ENCODE measurements around the gene SGCD. TPM values are rescaled to one million over a fixed set of nuclear protein-coding genes. Genes with fewer than 3 reads are reported as not detected.

SGCD gene
- polyA plus RNA-seq, 1 of the 3 experiments (the other 2 are of a cell fraction), result 0.87 TPM

DNA sequence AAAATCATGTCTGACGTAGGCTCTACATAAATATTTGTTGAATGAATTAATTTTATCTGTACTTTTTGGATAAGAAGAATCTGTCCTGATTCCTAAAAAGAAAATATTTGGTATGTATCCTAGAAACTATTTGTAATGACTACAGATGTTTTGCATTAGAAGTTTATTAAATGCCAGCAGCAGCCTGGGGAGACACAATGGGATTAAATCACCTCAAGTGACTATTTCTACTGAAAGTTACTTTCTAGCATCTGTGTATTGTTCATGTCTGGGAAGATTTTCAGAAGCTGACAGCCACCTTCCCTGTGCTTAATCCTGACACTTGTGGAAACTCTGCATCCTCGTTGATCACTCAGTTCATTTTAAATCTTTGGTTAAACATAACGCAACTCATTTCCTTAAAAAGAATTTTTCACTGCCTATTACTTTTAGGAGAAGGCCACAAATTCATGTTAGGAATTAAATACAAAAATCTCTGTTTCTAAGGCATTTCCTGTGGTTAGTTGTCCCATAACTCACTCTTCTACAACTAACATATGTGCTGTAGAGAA is 313.8 kb downstream of the SGCD start:
- H3K9me3 ChIP-seq, result no peaks in the 10 kb centered on the region
- H3K36me3 ChIP-seq (replicated peaks in 1 of 2; ENCODE audit: control insufficient read depth in 1 of 2, insufficient read depth in 2 of 2, low read length in 1 of 2), result no peaks in the 10 kb centered on the region
- H4K20me1 ChIP-seq (ENCODE audit: insufficient read depth), result no peaks in the 10 kb centered on the region
- H3K27ac ChIP-seq (ENCODE audit: low read depth in 2 of 2, low read length in 1 of 2), result no peak overlapping the region; a peak in 1 of 4 replicates
- no peak overlapping the region for H3K9ac ChIP-seq
- H3K4me1 ChIP-seq (ENCODE audit: control insufficient read depth in 1 of 2, insufficient read depth in 2 of 2, low read depth in 1 of 2, low read length in 1 of 2), result no peaks in the 10 kb centered on the region; a peak in 1 of 4 replicates
- ChIA-PET CTCF (no interaction called here), POLR2A (no interaction called here)
- no peaks in the 10 kb centered on the region for H3K9me2 ChIP-seq
- no peaks in the 10 kb centered on the region for H3K27me3 ChIP-seq (ENCODE audit: insufficient read depth)
- no peak overlapping the region for H2AFZ ChIP-seq (ENCODE audit: low read depth)
- TF ChIP-seq ELF1 (IDR thresholded peaks at IDR 0.05) (no peak), CHD2 (IDR thresholded peaks at IDR 0.05; ENCODE audit: low read length, partially characterized antibody) (no peak), POLR2AphosphoS5 (IDR thresholded peaks at IDR 0.05; ENCODE audit: low read depth, low read length) (no peak), YY1 (IDR thresholded peaks at IDR 0.05; ENCODE audit: low read depth) (no peak)
- TF ChIP-seq, protein P1, sequence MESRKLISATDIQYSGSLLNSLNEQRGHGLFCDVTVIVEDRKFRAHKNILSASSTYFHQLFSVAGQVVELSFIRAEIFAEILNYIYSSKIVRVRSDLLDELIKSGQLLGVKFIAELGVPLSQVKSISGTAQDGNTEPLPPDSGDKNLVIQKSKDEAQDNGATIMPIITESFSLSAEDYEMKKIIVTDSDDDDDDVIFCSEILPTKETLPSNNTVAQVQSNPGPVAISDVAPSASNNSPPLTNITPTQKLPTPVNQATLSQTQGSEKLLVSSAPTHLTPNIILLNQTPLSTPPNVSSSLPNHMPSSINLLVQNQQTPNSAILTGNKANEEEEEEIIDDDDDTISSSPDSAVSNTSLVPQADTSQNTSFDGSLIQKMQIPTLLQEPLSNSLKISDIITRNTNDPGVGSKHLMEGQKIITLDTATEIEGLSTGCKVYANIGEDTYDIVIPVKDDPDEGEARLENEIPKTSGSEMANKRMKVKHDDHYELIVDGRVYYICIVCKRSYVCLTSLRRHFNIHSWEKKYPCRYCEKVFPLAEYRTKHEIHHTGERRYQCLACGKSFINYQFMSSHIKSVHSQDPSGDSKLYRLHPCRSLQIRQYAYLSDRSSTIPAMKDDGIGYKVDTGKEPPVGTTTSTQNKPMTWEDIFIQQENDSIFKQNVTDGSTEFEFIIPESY (IDR thresholded peaks at IDR 0.05; ENCODE audit: borderline replicate concordance, low read depth), result no peak
- TF ChIP-seq, protein P2, sequence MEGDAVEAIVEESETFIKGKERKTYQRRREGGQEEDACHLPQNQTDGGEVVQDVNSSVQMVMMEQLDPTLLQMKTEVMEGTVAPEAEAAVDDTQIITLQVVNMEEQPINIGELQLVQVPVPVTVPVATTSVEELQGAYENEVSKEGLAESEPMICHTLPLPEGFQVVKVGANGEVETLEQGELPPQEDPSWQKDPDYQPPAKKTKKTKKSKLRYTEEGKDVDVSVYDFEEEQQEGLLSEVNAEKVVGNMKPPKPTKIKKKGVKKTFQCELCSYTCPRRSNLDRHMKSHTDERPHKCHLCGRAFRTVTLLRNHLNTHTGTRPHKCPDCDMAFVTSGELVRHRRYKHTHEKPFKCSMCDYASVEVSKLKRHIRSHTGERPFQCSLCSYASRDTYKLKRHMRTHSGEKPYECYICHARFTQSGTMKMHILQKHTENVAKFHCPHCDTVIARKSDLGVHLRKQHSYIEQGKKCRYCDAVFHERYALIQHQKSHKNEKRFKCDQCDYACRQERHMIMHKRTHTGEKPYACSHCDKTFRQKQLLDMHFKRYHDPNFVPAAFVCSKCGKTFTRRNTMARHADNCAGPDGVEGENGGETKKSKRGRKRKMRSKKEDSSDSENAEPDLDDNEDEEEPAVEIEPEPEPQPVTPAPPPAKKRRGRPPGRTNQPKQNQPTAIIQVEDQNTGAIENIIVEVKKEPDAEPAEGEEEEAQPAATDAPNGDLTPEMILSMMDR (IDR thresholded peaks at IDR 0.05), result no peak
- TF ChIP-seq, protein P3, sequence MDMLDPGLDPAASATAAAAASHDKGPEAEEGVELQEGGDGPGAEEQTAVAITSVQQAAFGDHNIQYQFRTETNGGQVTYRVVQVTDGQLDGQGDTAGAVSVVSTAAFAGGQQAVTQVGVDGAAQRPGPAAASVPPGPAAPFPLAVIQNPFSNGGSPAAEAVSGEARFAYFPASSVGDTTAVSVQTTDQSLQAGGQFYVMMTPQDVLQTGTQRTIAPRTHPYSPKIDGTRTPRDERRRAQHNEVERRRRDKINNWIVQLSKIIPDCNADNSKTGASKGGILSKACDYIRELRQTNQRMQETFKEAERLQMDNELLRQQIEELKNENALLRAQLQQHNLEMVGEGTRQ (IDR thresholded peaks at IDR 0.05; ENCODE audit: borderline replicate concordance, low read depth, low read length), result no peak
- no peak overlapping the region for H3K4me2 ChIP-seq
- H3K79me2 ChIP-seq (ENCODE audit: insufficient read depth), result no peaks in the 10 kb centered on the region
- no peak for DNase-seq
- no peaks in the 10 kb centered on the region for H3F3A ChIP-seq (replicated peaks; ENCODE audit: insufficient read depth)
- WGBS (ENCODE audit: low lambda C conversion rate), result 30% methylated on average over 3 of the region's 3 CpGs
- H3K4me3 ChIP-seq (ENCODE audit: low read depth in 2 of 2, low read length in 1 of 2), result no peak overlapping the region

DNA sequence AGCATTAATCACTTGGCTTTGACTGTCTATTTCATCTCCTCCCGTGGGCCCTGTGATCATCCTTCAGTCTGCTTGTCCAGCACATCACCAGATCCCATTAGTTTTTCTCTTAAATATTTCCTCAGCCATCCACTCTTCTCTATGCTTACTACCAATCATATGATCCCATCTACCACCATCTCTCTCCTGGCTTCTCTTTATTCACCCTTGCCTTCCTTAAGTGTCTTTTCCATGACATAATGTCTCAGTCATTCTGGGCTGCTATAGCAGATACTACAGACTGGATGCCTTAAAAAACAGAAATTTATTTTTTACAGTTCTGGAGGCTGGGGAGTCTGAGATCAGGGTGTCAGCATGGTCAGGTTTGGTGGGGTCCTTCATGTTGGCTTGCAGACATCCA is 314.7 kb downstream of the SGCD start:
- POLR2A ChIA-PET, result no interaction called here

More for the DNA sequence above, 314.7 kb downstream of the SGCD start:
- 32% methylated on average over 1 of the region's 1 CpG for WGBS (ENCODE audit: low lambda C conversion rate)
- Histone ChIP-seq H3K4me2 (no peak overlapping the region), H3F3A (replicated peaks; ENCODE audit: insufficient read depth) (no peaks in the 10 kb centered on the region), H3K9ac (no peak overlapping the region), H4K20me1 (ENCODE audit: insufficient read depth) (no peaks in the 10 kb centered on the region), H3K4me3 (ENCODE audit: low read depth in 2 of 2, low read length in 1 of 2) (no peak overlapping the region), H3K36me3 (replicated peaks in 1 of 2; ENCODE audit: control insufficient read depth in 1 of 2, insufficient read depth in 2 of 2, low read length in 1 of 2) (no peaks in the 10 kb centered on the region), H3K27ac (ENCODE audit: low read depth in 2 of 2, low read length in 1 of 2) (no peak overlapping the region), H3K9me3 (no peaks in the 10 kb centered on the region), H2AFZ (ENCODE audit: low read depth) (no peak overlapping the region), H3K79me2 (ENCODE audit: insufficient read depth) (no peaks in the 10 kb centered on the region), H3K27me3 (ENCODE audit: insufficient read depth) (no peaks in the 10 kb centered on the region), H3K9me2 (no peaks in the 10 kb centered on the region), H3K4me1 (ENCODE audit: control insufficient read depth in 1 of 2, insufficient read depth in 2 of 2, low read depth in 1 of 2, low read length in 1 of 2) (no peaks in the 10 kb centered on the region; a peak in 1 of 4 replicates)
- CTCF ChIA-PET, result no interaction called here
- TF ChIP-seq, protein P1 (IDR thresholded peaks at IDR 0.05; ENCODE audit: borderline replicate concordance, low read depth), result no peak
- TF ChIP-seq RAD21 (IDR thresholded peaks at IDR 0.05; ENCODE audit: low read length) (no peak), FOSL2 (IDR thresholded peaks at IDR 0.05; ENCODE audit: borderline replicate concordance, low read depth) (no peak), JUND (IDR thresholded peaks at IDR 0.05) (no peak), CHD2 (IDR thresholded peaks at IDR 0.05; ENCODE audit: low read length, partially characterized antibody) (no peak), EP300 (IDR thresholded peaks at IDR 0.05; ENCODE audit: borderline replicate concordance in 1 of 2, low read depth in 1 of 2, low read length in 1 of 2) (no peak), RFX5 (IDR thresholded peaks at IDR 0.05; ENCODE audit: low read length) (no peak), ELF1 (IDR thresholded peaks at IDR 0.05) (no peak), RXRA (IDR thresholded peaks at IDR 0.05; ENCODE audit: borderline replicate concordance, low read depth) (no peak), FOXM1 (IDR thresholded peaks at IDR 0.05; ENCODE audit: low read depth) (no peak)
- TF ChIP-seq, protein P2 (IDR thresholded peaks at IDR 0.05), result no peak
- DNase-seq, result no peak

All from SK-N-SH (cell line).